HG02943 (cell line): Measurements from ENCODE around the gene PRRG4.
"Not testable (repeated sequence)": the region's sequence is repeated elsewhere in the genome, so short reads cannot be mapped to it uniquely, and the experiment has no call there.

Experiments
- ATAC-seq: cut with Tn5 transposase; IDR thresholded peaks from one replicate; pipeline ENCODE4 v1.9.1; 2021; ENCODE audit warnings: mild to moderate bottlenecking, low read depth, moderate library complexity; ENCODE audit not compliant: unreplicated experiment

PRRG4 gene

DNA sequence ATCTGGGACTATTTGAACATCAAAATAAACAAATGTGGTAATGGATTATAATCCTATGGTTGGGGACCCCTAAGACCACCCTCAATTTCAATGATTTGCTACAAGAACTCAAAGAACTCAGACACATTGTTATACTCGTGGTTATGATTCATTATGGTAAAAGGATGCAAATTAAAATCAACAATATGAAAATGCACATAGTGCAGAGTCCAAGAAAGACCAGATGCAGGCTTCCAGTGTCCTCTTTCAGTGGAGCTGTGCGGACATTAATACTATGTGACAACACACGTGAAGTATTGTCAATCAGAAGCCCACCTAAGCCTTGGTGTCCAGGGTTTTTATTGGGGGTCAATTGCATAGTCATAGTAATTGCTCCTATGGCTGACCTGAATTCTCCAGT, 53.7 kb downstream of the PRRG4 start:
- no peak for ATAC-seq

DNA sequence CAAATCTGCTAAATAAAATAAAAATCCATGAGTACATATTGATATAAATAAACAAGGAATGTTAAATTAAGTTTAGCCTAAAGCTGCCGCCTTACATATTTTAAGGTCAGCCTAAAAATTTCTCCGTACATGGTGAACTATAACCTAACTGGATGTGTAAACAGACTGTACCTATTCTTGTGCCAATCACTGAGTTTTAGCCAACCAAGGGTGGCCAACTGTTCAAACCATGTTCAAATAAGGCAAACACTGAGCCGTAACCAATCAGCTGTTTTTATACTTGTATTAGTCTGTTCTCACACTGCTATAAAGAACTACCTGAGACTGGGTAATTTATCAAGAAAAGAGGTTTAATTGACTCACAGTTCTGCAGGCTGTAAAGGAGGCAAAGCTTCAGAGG, 54.3 kb downstream of the PRRG4 start:
- no peak for ATAC-seq

GRCh38 chr11:32884770-32885384, 55.1 kb downstream of the PRRG4 start:
- ATAC-seq, result no peak

GRCh38 chr11:32885556-32885955, 55.8 kb downstream of the PRRG4 start:
- ATAC-seq, result no peak

- ATAC-seq, result no peak
Observed at GRCh38 chr11:32886180-32886579, 56.5 kb downstream of the PRRG4 start.

DNA sequence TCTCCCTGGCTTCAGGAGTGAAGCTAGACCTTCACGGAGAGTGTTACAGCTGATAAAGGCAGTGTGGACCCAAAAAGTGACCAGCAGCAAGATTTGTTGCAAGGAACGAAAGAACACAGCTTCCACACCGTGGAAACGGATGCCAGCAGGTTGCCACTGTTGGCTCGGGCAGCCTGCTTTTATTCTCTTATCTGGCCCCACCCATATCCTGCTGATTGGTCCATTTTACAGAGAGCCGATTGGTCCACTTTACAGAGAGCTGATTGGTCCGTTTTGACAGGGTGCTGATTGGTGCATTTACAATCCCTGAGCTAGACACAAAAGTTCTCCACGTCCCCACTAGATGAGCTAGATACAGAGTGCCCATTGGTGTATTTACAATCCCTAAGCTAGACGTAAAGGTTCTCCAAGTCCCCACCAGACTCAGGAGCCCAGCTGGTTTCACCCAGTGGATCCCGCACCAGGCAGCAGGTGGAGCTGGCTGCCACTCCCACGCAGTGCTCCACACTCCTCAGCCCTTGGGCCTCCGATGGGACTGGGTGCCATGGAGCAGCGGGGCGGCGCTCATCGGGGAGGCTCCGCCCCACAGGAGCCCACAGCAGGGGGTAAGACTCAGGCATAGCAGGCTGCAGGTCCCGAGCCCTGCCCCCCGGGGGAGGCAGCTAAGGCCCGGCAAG, 58.1 kb downstream of the PRRG4 start:
- ATAC-seq, result not testable (repeated sequence)

- not testable (repeated sequence) for ATAC-seq
Observed at GRCh38 chr11:32888384-32888710, 58.6 kb downstream of the PRRG4 start.

DNA sequence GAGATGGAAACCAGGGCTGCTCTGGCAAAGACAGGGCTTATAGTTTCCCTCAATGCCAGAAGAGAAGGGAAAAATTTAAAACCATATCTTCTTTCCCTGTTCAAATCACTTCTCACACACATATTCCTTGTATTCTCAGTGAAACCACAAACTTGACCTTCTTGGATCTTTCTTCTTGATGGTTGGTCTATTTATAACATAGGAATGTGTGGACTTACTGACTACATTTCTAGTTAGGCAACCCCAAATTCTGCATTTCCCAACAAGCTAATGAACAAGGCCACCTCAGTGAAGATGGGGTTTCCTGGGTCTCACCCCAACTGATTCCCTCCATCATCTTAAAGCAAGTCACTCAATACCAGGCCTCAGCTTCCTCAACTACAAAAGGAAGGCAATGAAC, 59.1 kb downstream of the PRRG4 start:
- no peak for ATAC-seq

DNA sequence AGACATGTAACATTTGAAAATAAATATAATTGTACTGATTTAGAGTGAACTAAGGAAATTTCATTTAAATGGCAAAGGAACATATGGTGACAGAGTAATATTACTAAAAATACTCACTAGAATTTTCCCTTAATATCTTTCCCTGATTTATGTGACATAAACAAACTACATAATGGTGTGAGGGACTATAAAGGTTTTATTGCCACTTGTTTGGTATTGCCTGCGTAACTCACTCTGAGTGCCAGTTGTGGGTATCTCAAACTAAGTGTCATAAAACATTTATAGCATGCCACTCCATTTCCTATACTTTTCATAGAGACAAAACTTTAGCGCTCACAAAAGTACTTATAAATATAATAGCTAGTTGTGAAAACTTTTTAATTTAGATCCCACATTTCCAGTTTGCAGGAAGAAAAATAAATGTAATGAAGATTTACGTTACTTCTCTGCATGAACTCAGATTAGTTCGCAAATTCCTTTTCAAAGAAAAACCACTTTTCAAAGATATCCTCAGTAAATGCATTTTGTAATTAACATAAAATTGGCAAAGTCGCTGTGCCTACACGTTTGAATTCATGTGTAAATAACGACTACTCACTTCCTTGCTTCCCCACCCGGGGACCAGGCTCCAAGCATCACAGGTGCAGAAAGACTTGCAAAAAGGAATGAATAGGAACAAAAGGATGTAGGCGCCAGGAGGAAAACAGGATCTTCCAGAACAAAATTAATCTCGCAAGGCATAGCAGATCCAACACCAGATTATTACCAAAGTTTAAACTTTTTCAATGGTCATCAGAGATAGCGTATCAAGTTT, 61.3 kb downstream of the PRRG4 start:
- no peak for ATAC-seq

DNA sequence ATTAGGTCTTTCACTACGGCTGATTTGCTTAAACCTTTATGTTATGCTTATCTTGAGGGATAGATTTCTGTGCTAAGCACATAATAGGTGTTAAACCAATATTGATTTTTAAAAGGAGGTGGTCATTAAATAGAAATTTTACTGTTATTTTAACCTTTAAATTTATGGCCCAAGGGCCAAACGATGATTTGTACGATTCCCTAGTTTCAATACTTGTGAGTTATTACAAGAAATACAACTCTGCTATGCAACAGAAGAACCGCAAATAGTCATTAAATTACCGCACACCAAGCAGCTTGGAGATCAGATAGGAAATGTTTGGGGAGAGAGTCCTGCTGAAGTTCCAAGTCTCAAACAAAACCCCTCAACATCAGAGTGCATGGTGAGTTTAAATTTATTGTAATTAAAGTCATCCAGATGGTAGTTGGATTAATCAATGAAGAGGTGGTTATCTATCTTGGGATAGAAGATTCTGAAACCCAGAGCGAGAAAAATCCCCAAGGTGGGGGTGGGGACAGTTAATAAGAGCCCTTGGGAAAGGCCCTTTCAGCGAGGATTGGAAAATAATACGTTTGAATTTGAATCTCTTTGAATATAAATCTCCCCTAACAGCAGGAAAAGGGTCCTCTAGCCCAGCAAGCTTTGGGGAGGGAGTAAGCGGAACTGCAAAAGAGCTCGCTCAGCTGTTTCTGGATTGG, 62.1 kb downstream of the PRRG4 start:
- ATAC-seq, result no peak

DNA sequence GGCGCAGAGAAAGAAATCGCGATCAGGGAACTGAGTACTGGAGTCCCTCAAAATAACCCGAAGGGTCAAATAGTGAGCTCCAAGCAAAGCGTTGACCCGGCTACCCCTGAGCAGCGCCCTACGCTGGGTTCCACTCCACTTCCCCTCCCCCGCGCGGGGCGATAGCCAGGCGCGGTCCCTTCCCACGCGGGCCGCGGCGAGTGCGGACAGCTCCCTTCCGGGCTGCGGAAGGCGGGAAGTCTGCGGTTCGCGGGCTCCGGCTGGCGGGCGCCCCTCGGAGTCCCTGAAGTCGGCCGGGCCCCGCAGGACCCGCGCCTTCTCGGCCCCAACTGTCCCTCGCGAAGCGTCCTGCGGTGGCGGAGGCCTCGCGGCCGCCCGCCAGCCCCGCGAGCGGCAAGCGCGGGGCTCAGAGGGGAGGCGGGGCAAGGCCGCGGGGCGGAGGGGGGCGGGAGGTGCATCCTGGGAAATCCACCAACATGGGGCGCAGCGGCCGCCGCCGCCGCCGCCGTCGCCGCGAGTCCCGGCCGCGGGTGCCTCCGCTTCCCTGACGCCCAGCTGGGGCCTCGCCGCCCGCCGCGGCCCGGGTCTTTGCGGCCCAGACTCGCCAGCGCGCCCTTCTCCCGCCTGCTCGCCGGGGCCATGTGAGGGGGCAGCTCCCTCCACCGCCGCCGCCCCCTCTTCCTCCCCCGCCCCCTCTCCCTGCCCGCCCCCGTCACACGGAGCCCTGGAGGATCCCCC, 62.8 kb downstream of the PRRG4 start, which contains the start of gene QSER1:
Gene QSER1 (plus strand): TSS at position 457 of the 738 bp plus-strand sequence. CDS start 315 bp downstream, outside the sequence.
- ATAC-seq, result peak; percentile 69

DNA sequence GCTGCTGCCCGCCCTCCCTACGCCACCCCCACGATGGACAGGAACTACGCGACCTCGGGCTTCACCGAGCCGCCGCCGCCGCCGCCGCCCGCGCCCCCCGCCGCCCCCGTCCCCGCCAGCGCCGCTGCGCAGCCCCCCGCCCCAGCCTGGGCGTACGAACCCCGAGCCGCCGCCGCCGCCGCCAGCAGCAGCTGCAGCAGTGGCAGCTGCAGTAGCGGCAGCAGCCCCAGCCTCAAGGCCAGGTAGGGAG, 63.3 kb downstream of the PRRG4 start:
- ATAC-seq, result no peak

- ATAC-seq, result peak; percentile 36
Observed at GRCh38 chr11:32893343-32894148, 63.8 kb downstream of the PRRG4 start.

DNA sequence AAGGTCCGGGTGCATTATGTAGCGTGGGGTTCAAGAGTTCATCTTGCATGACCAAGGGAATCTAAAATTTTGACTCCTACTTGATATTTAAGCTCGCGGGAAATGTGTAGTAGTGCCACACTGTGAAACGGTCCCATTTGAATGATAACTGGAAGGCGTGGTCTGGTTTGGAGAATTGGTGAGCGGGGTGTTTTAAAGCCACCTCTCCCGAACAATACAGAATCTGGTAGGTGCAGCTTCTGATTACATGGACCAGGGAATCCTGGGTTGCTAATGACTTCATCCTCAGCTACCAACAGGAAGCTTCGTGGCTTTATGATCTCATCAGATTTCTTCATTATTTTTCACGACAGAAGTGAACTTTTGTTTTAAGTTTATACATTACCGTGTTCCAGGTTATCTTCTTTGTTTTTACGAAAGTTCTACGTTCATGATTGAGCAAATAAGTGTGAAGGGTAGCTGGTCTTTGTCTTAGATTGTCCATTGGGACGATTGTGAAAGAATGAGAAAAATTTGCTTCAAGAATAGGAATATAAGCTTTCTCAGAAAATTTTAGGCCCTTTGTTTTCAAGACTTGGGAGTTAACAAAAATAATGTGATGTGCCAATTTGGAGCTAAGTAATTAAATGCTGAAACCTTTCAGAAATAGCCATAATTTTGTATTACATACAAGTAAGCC, 64.6 kb downstream of the PRRG4 start:
- no peak for ATAC-seq

DNA sequence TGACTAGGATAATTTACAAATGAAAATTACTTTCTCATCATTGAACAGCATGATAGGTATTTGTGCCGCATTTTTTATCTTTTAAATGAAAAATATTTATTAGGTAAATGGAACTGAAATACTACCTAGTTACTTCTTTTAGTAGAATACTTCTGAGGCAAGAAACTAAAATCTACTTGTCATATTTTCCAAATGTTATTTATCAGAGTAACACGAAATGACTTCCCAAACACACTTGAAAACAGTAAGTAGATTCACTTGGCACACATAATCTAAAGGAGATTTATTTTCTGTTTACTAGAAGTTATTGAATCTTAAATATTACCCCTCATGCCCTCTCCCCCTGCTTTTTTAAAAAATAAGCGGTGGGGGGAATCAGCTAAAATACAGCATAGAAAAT, 65.2 kb downstream of the PRRG4 start:
- no peak for ATAC-seq

DNA sequence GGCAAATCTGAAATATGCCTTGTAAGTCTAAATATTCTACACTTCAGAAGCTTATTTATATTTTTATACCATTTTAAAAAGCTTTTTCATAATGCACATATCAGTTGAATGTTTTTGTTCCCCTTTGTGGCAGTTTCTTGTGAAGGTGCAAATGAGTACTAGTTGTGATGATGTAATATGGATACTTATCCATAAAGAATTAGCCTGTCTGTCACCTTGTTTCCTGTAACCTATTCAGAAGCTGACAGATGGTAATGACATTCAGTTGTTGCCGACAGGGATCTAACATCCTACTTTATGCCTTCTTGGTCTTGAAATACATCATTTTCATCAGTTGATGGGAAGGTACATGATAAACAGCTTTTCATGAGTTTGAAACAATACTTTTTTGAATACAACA, 65.7 kb downstream of the PRRG4 start:
- ATAC-seq, result no peak

GRCh38 chr11:32897103-32897502, 67.4 kb downstream of the PRRG4 start:
- ATAC-seq, result no peak

DNA sequence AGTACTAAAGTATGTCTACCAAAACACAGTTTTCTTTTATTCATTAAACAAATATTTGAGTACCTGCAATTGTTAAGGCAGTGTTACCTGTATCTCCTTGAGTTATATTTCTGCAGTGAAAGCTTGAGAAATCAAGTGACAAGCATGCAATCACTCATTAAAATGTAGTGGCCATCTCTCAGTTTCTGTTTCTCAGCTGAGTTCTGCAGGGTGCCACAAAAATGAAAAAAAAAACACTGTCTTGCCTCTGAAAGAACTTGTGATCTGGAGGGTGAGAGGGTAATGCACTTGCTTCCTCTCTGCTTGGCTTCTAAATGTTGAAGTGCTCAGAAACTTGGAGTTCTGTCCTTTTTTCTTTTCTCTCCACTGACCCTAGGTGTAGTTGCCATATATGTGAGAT, 69.7 kb downstream of the PRRG4 start:
- ATAC-seq, result peak; percentile 70

DNA sequence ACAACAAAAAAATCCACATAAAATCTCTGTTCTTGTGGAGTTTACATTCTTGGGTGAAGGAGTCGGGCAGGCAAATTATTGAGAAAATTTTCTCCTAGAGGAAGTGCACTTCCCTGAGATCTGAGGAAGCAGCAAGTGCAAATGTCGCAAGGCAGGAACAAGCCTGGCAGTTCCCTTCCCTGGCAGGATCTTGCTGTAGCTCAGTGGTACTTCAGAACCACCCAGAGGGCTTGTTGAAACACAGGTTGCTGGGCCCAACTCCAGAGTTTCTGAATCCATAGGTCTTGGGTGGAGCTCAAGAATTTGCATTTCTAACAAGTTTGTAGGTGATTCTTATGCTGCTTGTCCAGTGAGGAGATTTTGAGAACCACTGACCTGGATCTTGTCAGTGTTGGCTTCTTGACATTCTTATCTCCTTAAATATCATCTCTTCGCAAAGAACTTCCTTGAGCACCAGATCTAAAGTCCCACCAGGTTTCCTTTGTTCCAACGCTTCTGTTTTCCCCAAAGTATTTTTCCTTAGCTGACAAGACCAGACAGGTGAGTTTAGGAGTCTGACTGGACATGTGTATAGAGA, 72.5 kb downstream of the PRRG4 start:
- no peak for ATAC-seq
